ENCODE measurements around the gene NCOA7. TPM values are rescaled to one million over a fixed set of nuclear protein-coding genes. Genes with fewer than 3 reads are reported as not detected.

The NCOA7 gene
- total and polyA plus RNA-seq, 9 of the 15 experiments (the other 6 are each of a cell fraction or from before 2014, with no cell fraction given) = 5.8 to 14.6 (median 9.3) TPM

DNA sequence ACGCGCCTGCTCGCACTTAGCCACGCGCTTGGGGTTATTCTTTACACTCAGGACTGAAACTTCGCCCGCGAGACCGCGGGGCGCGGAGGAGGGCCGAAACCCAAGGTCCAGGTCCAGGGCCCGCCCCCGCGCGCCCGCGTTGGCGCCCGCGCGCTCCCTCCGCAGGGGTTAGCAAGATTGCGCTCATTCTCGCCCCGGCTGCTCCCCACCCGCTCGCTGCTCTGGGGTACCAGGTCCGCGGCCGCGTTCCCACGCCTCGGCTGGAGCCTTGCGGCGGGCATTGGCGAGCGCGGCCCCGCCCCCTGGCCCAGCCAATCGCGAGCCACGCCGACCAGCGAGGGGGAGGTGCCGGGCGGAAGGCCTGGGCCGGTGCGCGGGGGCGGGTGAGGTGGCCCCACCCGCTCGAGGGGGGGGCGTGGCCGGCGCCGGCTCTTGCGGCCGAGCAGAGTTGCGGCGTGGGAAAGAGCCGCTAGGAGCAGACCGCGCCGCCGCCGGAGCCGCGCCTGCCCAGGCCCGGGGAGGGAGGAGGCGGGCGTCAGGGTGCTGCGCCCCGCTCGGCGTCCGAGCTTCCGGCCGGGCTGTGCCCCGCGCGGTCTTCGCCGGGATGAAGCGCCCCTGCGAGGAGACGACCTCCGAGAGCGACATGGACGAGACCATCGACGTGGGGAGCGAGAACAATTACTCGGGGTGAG, 41.4 kb upstream of the NCOA7 start, which contains the start of gene HEY2 (continued):
- TF ChIP-seq, protein P1, sequence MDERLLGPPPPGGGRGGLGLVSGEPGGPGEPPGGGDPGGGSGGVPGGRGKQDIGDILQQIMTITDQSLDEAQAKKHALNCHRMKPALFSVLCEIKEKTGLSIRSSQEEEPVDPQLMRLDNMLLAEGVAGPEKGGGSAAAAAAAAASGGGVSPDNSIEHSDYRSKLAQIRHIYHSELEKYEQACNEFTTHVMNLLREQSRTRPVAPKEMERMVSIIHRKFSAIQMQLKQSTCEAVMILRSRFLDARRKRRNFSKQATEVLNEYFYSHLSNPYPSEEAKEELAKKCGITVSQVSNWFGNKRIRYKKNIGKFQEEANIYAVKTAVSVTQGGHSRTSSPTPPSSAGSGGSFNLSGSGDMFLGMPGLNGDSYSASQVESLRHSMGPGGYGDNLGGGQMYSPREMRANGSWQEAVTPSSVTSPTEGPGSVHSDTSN (CRISPR knock-in tag; IDR thresholded peaks at IDR 0.05; ENCODE audit: low read depth) = no peak
- TF ChIP-seq, protein P1 (tag; conservative IDR thresholded peaks at IDR 0.05; ENCODE audit: low read depth) = no peak
- TF ChIP-seq SRSF9 (IDR thresholded peaks at IDR 0.05; ENCODE audit: borderline replicate concordance, low read depth, low read length) = no peak
- TF ChIP-seq CTBP1 (IDR thresholded peaks at IDR 0.05; ENCODE audit: borderline replicate concordance) = peak; percentile 97
- TF ChIP-seq GTF2A2 (tag; IDR thresholded peaks at IDR 0.05) = no peak
- TF ChIP-seq, protein P2, sequence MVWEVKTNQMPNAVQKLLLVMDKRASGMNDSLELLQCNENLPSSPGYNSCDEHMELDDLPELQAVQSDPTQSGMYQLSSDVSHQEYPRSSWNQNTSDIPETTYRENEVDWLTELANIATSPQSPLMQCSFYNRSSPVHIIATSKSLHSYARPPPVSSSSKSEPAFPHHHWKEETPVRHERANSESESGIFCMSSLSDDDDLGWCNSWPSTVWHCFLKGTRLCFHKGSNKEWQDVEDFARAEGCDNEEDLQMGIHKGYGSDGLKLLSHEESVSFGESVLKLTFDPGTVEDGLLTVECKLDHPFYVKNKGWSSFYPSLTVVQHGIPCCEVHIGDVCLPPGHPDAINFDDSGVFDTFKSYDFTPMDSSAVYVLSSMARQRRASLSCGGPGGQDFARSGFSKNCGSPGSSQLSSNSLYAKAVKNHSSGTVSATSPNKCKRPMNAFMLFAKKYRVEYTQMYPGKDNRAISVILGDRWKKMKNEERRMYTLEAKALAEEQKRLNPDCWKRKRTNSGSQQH (CRISPR knock-in tag; IDR thresholded peaks at IDR 0.05) = no peak
- TF ChIP-seq POLR2A (conservative IDR thresholded peaks at IDR 0.05) = no peak
- TF ChIP-seq, protein P3, sequence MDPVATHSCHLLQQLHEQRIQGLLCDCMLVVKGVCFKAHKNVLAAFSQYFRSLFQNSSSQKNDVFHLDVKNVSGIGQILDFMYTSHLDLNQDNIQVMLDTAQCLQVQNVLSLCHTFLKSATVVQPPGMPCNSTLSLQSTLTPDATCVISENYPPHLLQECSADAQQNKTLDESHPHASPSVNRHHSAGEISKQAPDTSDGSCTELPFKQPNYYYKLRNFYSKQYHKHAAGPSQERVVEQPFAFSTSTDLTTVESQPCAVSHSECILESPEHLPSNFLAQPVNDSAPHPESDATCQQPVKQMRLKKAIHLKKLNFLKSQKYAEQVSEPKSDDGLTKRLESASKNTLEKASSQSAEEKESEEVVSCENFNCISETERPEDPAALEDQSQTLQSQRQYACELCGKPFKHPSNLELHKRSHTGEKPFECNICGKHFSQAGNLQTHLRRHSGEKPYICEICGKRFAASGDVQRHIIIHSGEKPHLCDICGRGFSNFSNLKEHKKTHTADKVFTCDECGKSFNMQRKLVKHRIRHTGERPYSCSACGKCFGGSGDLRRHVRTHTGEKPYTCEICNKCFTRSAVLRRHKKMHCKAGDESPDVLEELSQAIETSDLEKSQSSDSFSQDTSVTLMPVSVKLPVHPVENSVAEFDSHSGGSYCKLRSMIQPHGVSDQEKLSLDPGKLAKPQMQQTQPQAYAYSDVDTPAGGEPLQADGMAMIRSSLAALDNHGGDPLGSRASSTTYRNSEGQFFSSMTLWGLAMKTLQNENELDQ (CRISPR knock-in tag; IDR thresholded peaks at IDR 0.05; ENCODE audit: borderline replicate concordance) = no peak
- no peak for TF ChIP-seq CEBPB (tag; IDR thresholded peaks at IDR 0.05)
- TF ChIP-seq, protein P4, sequence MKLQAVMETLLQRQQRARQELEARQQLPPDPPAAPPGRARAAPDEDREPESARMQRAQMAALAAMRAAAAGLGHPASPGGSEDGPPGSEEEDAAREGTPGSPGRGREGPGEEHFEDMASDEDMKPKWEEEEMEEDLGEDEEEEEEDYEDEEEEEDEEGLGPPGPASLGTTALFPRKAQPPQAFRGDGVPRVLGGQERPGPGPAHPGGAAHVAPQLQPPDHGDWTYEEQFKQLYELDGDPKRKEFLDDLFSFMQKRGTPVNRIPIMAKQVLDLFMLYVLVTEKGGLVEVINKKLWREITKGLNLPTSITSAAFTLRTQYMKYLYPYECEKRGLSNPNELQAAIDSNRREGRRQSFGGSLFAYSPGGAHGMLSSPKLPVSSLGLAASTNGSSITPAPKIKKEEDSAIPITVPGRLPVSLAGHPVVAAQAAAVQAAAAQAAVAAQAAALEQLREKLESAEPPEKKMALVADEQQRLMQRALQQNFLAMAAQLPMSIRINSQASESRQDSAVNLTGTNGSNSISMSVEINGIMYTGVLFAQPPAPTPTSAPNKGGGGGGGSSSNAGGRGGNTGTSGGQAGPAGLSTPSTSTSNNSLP (IDR thresholded peaks at IDR 0.05; ENCODE audit: borderline replicate concordance, low read depth, low read length) = no peak
- no peak for TF ChIP-seq HNRNPH1 (optimal IDR thresholded peaks at IDR 0.05; ENCODE audit: low read depth, low read length)
- TF ChIP-seq RBM39 (optimal IDR thresholded peaks at IDR 0.05; ENCODE audit: low read depth, low read length) = no peak
- TF ChIP-seq RBM14 (IDR thresholded peaks at IDR 0.05; ENCODE audit: borderline replicate concordance, insufficient read depth, low read depth, low read length) = no peak
- TF ChIP-seq CXXC5 (CRISPR knock-in tag; IDR thresholded peaks at IDR 0.05) = peak; percentile 87
- TF ChIP-seq, protein P5, sequence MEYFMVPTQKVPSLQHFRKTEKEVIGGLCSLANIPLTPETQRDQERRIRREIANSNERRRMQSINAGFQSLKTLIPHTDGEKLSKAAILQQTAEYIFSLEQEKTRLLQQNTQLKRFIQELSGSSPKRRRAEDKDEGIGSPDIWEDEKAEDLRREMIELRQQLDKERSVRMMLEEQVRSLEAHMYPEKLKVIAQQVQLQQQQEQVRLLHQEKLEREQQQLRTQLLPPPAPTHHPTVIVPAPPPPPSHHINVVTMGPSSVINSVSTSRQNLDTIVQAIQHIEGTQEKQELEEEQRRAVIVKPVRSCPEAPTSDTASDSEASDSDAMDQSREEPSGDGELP (CRISPR knock-in tag; IDR thresholded peaks at IDR 0.05; ENCODE audit: borderline replicate concordance) = peak; percentile 37; the same call in 1 of the 2 replicates
- no peak for TF ChIP-seq ZNF77 (CRISPR knock-in tag; IDR thresholded peaks at IDR 0.05)
- TF ChIP-seq HDAC2 (IDR thresholded peaks at IDR 0.05) = no peak
- TF ChIP-seq NFE2 (IDR thresholded peaks at IDR 0.05; ENCODE audit: low read depth) = no peak
- no peak for TF ChIP-seq HCFC1 (IDR thresholded peaks at IDR 0.05; ENCODE audit: low read depth, low read length)
